ENCODE results near the gene KAT6B. TPM values are rescaled to one million over a fixed set of nuclear protein-coding genes. Genes with fewer than 3 reads are reported as not detected.

KAT6B gene
- total and polyA plus RNA-seq, 4 experiments from 2014 or later = 10.9 to 63.9 (median 52.4) TPM

DNA sequence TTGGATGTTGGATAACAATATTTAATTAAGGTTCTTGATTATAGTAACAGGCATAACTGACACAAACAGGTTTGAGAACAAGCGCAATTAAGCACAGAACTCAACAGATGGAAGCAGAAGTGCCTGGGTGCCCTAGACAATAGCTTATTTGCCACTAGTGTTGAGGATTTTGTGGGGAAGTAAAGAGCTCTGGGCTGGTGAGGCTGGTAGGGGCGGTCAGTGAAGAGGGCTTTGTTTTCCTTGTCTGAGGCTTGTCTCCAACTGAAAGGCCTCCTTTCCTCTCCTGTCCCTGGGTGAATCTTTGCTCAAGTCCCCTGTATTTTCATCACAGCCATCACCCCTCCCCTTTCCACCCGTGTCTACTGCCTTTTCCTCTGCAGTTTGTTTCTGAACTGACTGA, 104.6 kb downstream of the KAT6B start:
- DNase-seq = no peak
- no peaks in the 10 kb centered on the region for H3K4me1 ChIP-seq (ENCODE audit: insufficient read depth, low read length)
- Mint-ChIP-seq H3K36me3 (peaks cover 4 to 7% of the 10 kb centered on the region in 2 donors), H3K27me3 (no peaks in the 10 kb centered on the region), H3K27ac (no peak overlapping the region), H3K4me1 (peaks cover 25 to 44% (median 42%) of the 10 kb centered on the region in 4 donors), H3K4me3 (no peak overlapping the region), H3K9me3 (no peaks in the 10 kb centered on the region)
- intact Hi-C loops (cut with micrococcal nuclease) = no loop called here
- ChIA-PET CTCF (ENCODE audit: partially characterized antibody) (no interaction called here), POLR2A (ENCODE audit: partially characterized antibody) (no interaction called here)
- no peaks in the 10 kb centered on the region for H3K27me3 ChIP-seq (ENCODE audit: insufficient read depth, low read length)
- no peak overlapping the region for H3K4me3 ChIP-seq (ENCODE audit: low read length in 2 of 2)
- H3K27ac ChIP-seq (ENCODE audit: low read depth, low read length) = no peak overlapping the region
- no peaks in the 10 kb centered on the region for H3K9me3 ChIP-seq (ENCODE audit: control insufficient read depth in 1 of 2, low read length in 2 of 2)
- H3K36me3 ChIP-seq (ENCODE audit: insufficient read depth, low read length) = no peaks in the 10 kb centered on the region

DNA sequence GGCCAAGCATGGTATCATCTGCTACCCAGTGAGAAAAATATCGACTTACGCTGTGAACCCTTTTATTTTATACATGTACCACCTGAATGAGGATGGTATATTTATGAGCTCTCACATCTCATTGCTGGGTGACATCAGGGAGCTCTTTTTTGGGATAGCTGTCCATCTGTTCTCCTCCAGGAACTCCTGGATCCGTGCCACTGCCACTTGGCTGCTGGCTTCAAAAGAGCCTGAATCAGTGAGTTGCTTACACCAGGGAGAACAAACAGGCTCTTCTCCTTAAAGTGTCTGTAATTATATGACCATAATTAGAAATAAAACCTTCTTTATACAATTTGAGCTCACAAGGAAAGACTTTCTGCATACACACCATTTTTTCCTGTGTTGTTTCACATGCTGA, 106.2 kb downstream of the KAT6B start:
- H3K4me3 Mint-ChIP-seq = no peak overlapping the region
- H3K27ac ChIP-seq (ENCODE audit: low read depth, low read length) = no peak overlapping the region
- ChIA-PET CTCF (ENCODE audit: partially characterized antibody) (no interaction called here), POLR2A (ENCODE audit: partially characterized antibody) (interaction anchor here (0.6 kb wide), 1 partner anchor 10 kb away, joined by 3 read pairs; no protein-coding TSS in a partner anchor)
- H3K9me3 ChIP-seq (ENCODE audit: control insufficient read depth in 1 of 2, low read length in 2 of 2) = no peaks in the 10 kb centered on the region
- H3K4me1 ChIP-seq (ENCODE audit: insufficient read depth, low read length) = no peaks in the 10 kb centered on the region
- intact Hi-C loops (cut with micrococcal nuclease) = no loop called here
- no peaks in the 10 kb centered on the region for H3K27me3 Mint-ChIP-seq
- H3K4me1 Mint-ChIP-seq = peaks cover 16 to 39% (median 34%) of the 10 kb centered on the region in 4 donors
- DNase-seq = no peak
- peaks cover 4 to 6% of the 10 kb centered on the region in 2 donors for H3K36me3 Mint-ChIP-seq
- no peaks in the 10 kb centered on the region for H3K36me3 ChIP-seq (ENCODE audit: insufficient read depth, low read length)
- H3K27me3 ChIP-seq (ENCODE audit: insufficient read depth, low read length) = no peaks in the 10 kb centered on the region
- no peaks in the 10 kb centered on the region for H3K9me3 Mint-ChIP-seq
- no peak overlapping the region for H3K27ac Mint-ChIP-seq
- H3K4me3 ChIP-seq (ENCODE audit: low read length in 2 of 2) = no peak overlapping the region

DNA sequence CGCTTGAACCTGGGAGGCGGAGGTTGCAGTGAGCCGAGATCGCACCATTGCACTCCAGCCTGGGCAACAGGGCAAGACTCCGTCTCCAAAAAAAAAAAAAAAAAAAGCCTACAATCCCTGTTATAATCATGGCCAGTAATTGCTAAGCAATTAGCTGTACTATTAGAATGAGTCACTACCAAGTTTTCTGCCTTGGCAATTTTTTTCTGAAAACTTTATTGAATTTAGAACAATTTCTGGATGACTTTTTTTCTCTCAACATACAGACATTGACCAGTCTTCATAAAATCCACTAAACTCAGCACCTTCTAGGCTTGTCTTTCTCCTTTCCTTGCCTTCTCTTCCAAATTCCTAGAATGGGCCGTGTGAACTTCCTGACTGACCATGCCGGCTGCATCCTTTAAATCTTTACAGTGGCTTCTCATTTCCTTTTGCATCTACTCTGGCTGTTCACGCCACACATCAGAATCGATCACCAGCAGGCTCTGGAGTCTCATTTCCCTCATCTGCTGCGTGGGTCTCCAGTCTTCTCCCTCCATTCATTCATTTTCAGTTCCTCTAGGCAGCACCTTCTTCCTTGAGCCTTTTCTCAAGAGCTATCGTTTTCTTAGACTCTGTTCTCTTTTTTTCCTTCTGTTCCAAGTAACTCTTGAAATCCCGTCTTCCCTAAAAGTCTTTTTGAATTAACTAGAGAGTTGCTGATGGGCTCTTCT, 107.9 kb downstream of the KAT6B start:
- DNase-seq = no peak
- no peak overlapping the region for H3K27ac ChIP-seq (ENCODE audit: low read depth, low read length)
- Mint-ChIP-seq H3K9me3 (no peaks in the 10 kb centered on the region), H3K4me1 (peaks cover 17 to 40% (median 37%) of the 10 kb centered on the region in 4 donors), H3K36me3 (peaks cover 4 to 5% of the 10 kb centered on the region in 2 donors), H3K27ac (peak overlapping the region in 1 of 7 donors; percentile 63), H3K4me3 (peak overlapping the region in 1 of 8 donors; percentile 4), H3K27me3 (no peaks in the 10 kb centered on the region)
- H3K9me3 ChIP-seq (ENCODE audit: control insufficient read depth in 1 of 2, low read length in 2 of 2) = no peaks in the 10 kb centered on the region
- ChIA-PET CTCF (ENCODE audit: partially characterized antibody) (no interaction called here), POLR2A (ENCODE audit: partially characterized antibody) (no interaction called here)
- intact Hi-C loops (cut with micrococcal nuclease) = no loop called here
- H3K4me1 ChIP-seq (ENCODE audit: insufficient read depth, low read length) = no peaks in the 10 kb centered on the region
- no peaks in the 10 kb centered on the region for H3K36me3 ChIP-seq (ENCODE audit: insufficient read depth, low read length)
- H3K4me3 ChIP-seq (ENCODE audit: low read length in 2 of 2) = no peak overlapping the region
- H3K27me3 ChIP-seq (ENCODE audit: insufficient read depth, low read length) = no peaks in the 10 kb centered on the region

DNA sequence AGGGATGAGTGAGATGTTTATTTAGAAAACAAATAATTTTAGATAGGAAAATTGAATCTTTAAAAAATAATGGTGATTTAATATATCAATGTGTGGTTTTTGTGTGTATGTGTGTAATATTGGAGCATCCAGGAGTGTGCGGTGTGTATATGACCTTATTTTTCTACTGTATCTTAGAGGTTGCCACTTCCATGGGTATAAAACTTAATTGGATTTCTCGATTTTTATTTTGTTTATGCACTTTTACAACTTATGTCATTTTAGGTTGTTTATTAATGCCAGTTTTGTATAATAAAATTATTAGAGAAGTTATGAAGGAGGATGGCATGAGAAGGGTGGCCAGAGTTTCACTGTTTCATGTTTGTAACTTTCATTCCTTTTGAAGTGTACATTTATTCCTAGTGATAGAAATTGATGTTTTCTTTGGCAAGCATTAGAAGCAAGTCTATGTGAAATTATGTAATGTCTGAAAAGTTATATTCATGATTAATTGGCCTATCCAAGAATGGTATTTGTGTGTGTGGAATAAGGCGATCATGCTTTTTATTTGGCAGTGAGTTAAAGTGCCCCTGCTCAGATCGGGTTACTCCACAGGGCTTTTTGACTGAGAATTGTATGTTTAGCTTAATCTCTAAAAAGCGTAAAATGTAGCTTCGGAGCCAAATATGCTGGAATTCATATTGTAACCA, 110.3 kb downstream of the KAT6B start:
- intact Hi-C loops (cut with micrococcal nuclease) = no loop called here
- Histone ChIP-seq H3K36me3 (ENCODE audit: insufficient read depth, low read length) (no peaks in the 10 kb centered on the region), H3K4me3 (ENCODE audit: low read length in 2 of 2) (no peak overlapping the region), H3K27ac (ENCODE audit: low read depth, low read length) (no peak overlapping the region), H3K9me3 (ENCODE audit: control insufficient read depth in 1 of 2, low read length in 2 of 2) (no peaks in the 10 kb centered on the region), H3K4me1 (ENCODE audit: insufficient read depth, low read length) (no peaks in the 10 kb centered on the region), H3K27me3 (ENCODE audit: insufficient read depth, low read length) (no peaks in the 10 kb centered on the region)
- no peak for DNase-seq
- H3K36me3 Mint-ChIP-seq = peaks cover 4 to 5% of the 10 kb centered on the region in 2 donors
- H3K9me3 Mint-ChIP-seq = no peaks in the 10 kb centered on the region
- H3K27me3 Mint-ChIP-seq = no peaks in the 10 kb centered on the region
- peaks cover 18 to 42% (median 40%) of the 10 kb centered on the region in 4 donors for H3K4me1 Mint-ChIP-seq
- ChIA-PET POLR2A (ENCODE audit: partially characterized antibody) (no interaction called here), CTCF (ENCODE audit: partially characterized antibody) (no interaction called here)
- no peak overlapping the region for H3K27ac Mint-ChIP-seq
- H3K4me3 Mint-ChIP-seq = no peak overlapping the region

DNA sequence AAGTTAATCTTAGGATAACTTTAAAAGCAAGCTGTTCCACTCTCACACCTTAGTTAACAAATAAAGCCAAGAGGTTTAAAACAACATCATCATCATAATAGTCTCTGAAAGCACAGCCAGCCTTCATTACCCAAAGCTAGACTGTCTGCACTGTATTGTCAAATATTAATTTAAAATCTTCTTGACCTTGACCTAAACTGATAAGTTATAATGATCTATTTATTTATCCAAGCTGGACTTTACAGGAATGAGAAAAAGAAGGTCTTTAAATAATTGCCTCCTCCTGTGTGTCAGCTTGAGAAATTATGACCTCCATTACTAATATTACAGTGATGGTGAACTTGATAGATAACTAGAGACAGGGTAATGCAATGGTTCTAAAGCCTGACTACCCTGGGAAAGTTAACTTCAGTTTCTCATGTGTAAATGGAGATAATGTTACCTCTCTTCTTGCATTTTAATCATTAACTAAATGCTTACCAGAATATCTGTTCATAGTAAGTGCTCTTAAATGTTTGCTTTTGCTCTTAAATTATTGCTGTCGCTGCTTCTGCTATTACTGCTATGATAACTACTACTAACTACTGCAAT, 111.0 kb downstream of the KAT6B start:
- H3K4me3 Mint-ChIP-seq = no peak overlapping the region
- Histone ChIP-seq H3K4me1 (ENCODE audit: insufficient read depth, low read length) (no peaks in the 10 kb centered on the region), H3K9me3 (ENCODE audit: control insufficient read depth in 1 of 2, low read length in 2 of 2) (no peaks in the 10 kb centered on the region), H3K27ac (ENCODE audit: low read depth, low read length) (no peak overlapping the region), H3K36me3 (ENCODE audit: insufficient read depth, low read length) (no peaks in the 10 kb centered on the region), H3K27me3 (ENCODE audit: insufficient read depth, low read length) (no peaks in the 10 kb centered on the region), H3K4me3 (ENCODE audit: low read length in 2 of 2) (no peak overlapping the region)
- ChIA-PET CTCF (ENCODE audit: partially characterized antibody) (interaction anchor here (0.6 kb wide), 1 partner anchor 421 kb away, joined by 3 read pairs; no protein-coding TSS in a partner anchor), POLR2A (ENCODE audit: partially characterized antibody) (no interaction called here)
- no peaks in the 10 kb centered on the region for H3K9me3 Mint-ChIP-seq
- peaks cover 12 to 36% (median 34%) of the 10 kb centered on the region in 4 donors for H3K4me1 Mint-ChIP-seq
- H3K36me3 Mint-ChIP-seq = peaks cover 0 to 4% of the 10 kb centered on the region in 2 donors
- peak overlapping the region in 1 of 7 donors; percentile 51 for H3K27ac Mint-ChIP-seq
- no peaks in the 10 kb centered on the region for H3K27me3 Mint-ChIP-seq
- intact Hi-C loops (cut with micrococcal nuclease) = no loop called here
- DNase-seq = no peak

DNA sequence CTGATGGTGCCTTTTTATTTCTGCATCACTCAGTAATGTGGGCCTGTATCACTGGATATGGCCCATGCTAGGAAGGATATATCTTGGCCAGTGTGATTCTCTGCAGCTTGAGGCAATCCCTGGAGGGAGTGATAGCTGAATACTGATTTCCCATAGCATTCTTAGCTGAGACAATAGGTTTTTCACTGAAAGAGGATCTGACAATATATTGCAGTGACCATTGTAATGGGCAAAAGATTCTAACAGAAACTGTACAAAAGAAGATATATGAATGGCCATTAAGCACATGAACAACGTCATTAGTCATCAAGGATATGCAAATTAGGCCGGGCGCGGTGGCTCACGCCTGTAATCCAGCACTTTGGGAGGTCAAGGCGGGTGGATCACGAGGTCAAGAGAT, 117.8 kb downstream of the KAT6B start:
- H3K4me1 ChIP-seq (ENCODE audit: insufficient read depth, low read length) = peaks cover 13% of the 10 kb centered on the region
- POLR2A ChIA-PET (ENCODE audit: partially characterized antibody) = no interaction called here
- H3K27me3 Mint-ChIP-seq = no peaks in the 10 kb centered on the region
- H3K36me3 ChIP-seq (ENCODE audit: insufficient read depth, low read length) = no peaks in the 10 kb centered on the region
- no peak overlapping the region for H3K27ac Mint-ChIP-seq
- no peaks in the 10 kb centered on the region for H3K9me3 ChIP-seq (ENCODE audit: control insufficient read depth in 1 of 2, low read length in 2 of 2)
- H3K4me3 Mint-ChIP-seq = no peak overlapping the region
- CTCF ChIA-PET (ENCODE audit: partially characterized antibody) = no interaction called here
- peaks cover 0 to 2% (median 0%) of the 10 kb centered on the region in 8 donors for H3K9me3 Mint-ChIP-seq
- peaks cover 17 to 49% (median 31%) of the 10 kb centered on the region in 4 donors for H3K4me1 Mint-ChIP-seq
- H3K27me3 ChIP-seq (ENCODE audit: insufficient read depth, low read length) = no peaks in the 10 kb centered on the region
- H3K36me3 Mint-ChIP-seq = peaks cover 4 to 7% of the 10 kb centered on the region in 2 donors
- H3K4me3 ChIP-seq (ENCODE audit: low read length in 2 of 2) = no peak overlapping the region
- no peak overlapping the region for H3K27ac ChIP-seq (ENCODE audit: low read depth, low read length)
- no peak for DNase-seq
- intact Hi-C loops (cut with micrococcal nuclease) = no loop called here

DNA sequence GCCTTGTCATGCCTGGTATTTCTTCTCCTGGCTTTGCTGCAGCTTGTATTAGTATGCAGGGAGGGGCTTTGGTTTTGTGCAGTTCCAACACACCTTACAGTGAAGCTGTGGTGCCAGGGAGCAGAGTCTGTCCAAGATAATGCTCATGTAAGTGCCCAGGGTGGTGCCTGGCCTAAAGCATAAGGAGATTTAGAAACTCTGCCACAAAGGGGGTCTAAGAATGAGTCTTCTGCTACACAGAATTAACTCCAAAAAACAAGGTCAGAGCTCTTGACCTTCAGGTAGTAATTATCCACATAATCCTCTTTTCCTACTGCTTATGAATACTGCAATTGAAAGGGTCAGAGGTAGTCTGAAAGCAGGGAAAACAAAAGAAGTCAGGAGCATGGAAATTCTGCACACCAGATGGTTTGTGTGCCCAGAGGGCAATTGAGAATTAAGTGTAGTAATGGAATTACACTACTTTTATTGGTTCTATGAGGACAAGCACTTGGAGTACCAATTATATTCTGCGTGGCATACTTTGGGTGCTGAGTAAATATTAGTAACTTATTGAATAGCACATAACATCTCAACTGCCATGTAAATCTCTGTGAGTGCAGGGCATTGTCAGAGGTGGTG, 121.5 kb downstream of the KAT6B start:
- Histone ChIP-seq H3K4me1 (ENCODE audit: insufficient read depth, low read length) (peaks cover 13% of the 10 kb centered on the region), H3K4me3 (ENCODE audit: low read length in 2 of 2) (no peak overlapping the region), H3K27me3 (ENCODE audit: insufficient read depth, low read length) (no peaks in the 10 kb centered on the region), H3K9me3 (ENCODE audit: control insufficient read depth in 1 of 2, low read length in 2 of 2) (no peaks in the 10 kb centered on the region), H3K36me3 (ENCODE audit: insufficient read depth, low read length) (no peaks in the 10 kb centered on the region), H3K27ac (ENCODE audit: low read depth, low read length) (no peak overlapping the region)
- H3K9me3 Mint-ChIP-seq = peaks cover 0 to 2% (median 0%) of the 10 kb centered on the region in 8 donors
- no peak for DNase-seq
- H3K36me3 Mint-ChIP-seq = peaks cover 4 to 7% of the 10 kb centered on the region in 2 donors
- peaks cover 24 to 59% (median 43%) of the 10 kb centered on the region in 4 donors for H3K4me1 Mint-ChIP-seq
- POLR2A ChIA-PET (ENCODE audit: partially characterized antibody) = no interaction called here
- CTCF ChIA-PET (ENCODE audit: partially characterized antibody) = no interaction called here
- intact Hi-C loops (cut with micrococcal nuclease) = no loop called here
- no peaks in the 10 kb centered on the region for H3K27me3 Mint-ChIP-seq
- H3K4me3 Mint-ChIP-seq = no peak overlapping the region
- peak overlapping the region in 2 of 7 donors; percentile 5 to 10 for H3K27ac Mint-ChIP-seq

Measured in CD4-positive, alpha-beta memory T cell (primary cell).